Measurements from ENCODE around the gene MMGT1.

DNA sequence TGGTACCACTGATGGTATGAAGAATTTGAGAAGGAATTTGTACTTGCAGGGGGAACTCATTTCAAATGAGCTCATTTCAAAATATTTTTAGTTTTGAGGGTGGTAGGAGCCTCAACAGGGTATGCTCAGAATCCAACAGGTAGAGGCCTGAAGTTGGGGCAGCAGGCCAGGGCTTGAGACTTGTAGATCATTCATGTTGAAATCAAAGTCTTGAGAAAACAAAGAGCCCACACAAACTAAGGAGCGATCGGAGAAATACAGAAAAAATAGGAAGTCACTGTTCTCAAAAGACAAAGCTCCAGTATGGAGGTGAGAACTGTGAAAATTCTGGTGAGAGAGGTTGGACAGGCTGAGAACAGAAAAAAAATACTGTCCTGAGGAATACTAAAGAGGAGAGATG, 10.5 kb upstream of the MMGT1 start:
- no peak for TF ChIP-seq EZH2phosphoT487 (IDR thresholded peaks at IDR 0.05; ENCODE audit: insufficient read depth, low read depth)
- no peak for TF ChIP-seq EZH2 (IDR thresholded peaks at IDR 0.05; ENCODE audit: insufficient read depth, poor library complexity, severe bottlenecking)

All from GM23248 (cell line).